ENCODE results near the gene EPS8L3.
"Not testable (repeated sequence)": the region's sequence is repeated elsewhere in the genome, so short reads cannot be mapped to it uniquely, and the experiment has no call there.

The EPS8L3 gene

DNA sequence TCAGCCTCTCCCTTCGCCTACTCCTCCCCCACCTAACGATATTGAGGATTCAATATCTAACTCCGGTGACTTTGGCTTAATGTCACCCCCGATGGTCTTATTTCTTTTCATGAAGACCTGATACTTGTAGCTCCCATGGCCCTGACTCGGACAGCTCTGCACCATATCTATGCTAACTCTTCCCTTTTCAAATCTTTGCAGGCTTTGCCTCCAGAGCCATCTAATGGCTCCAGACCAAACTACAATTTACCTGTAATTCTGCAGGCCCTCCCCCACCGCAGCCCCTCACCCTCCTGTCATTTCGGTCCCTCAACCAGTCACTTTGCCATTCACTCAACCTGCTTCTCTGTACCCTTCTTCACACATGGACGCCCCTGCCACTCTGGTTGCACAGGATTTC lies 59.5 kb downstream of the EPS8L3 start:
- DNase-seq = no peak

GRCh38 chr1:109702940-109703339 lies 60.8 kb downstream of the EPS8L3 start:
- DNase-seq = not testable (repeated sequence)
